Esophagus muscularis mucosa (tissue), 4 donors: ENCODE results near the gene PYCR2. TPM values are rescaled to one million over a fixed set of nuclear protein-coding genes. Genes with fewer than 3 reads are reported as not detected.

ENCODE experiments used
- DNase-seq: peaks from one replicate; pipeline ENCODE4 v3.0.0-alpha.2; 2017; ENCODE audit errors: extremely low spot score
- H3K27ac ChIP-seq, 4 donors: fragments of 200-600 bp; sonication (generic); replicated peaks in 1 of 4; 1 replicate in 3 of 4; 2 replicates in 1 of 4; pipeline ENCODE4 v1.5.1; 2016 to 2019; ENCODE audit warnings: mild to moderate bottlenecking in 1 of 4
- H3K27me3 ChIP-seq, 4 donors: fragments of 200-600 bp; sonication (generic); one replicate each; pipeline versions ENCODE4 v1.5.1 to v1.6.0; 2016 to 2019
- H3K36me3 ChIP-seq, 4 donors: fragments of 200-600 bp; sonication (generic); one replicate each; pipeline ENCODE4 v1.5.1; 2016 to 2019
- H3K4me1 ChIP-seq, 4 donors: fragments of 200-600 bp; sonication (generic); one replicate each; pipeline ENCODE4 v1.5.1; 2016 to 2019
- H3K4me3 ChIP-seq, 4 donors: fragments of 200-600 bp; sonication (generic); 1 replicate in 2 of 4; 2 replicates in 2 of 4; pipeline ENCODE4 v1.5.1; 2016 to 2019; ENCODE audit warnings: mild to moderate bottlenecking in 4 of 4, moderate library complexity in 1 of 4
- H3K9me3 ChIP-seq, 4 donors: fragments of 200-600 bp; sonication (generic); 1 replicate in 3 of 4; 2 replicates in 1 of 4; pipeline ENCODE4 v1.5.1; 2016 to 2019
- CTCF ChIP-seq, 3 experiments: fragments of 200-600 bp in 2 of 3; fragments of 450-650 bp in 1 of 3; sonication (generic) in 2 of 3; IDR thresholded peaks; one replicate each; pipeline ENCODE4 v1.5.1; 2017 to 2019; ENCODE audit warnings: antibody characterized with exemption in 3 of 3, mild to moderate bottlenecking in 2 of 3, moderate library complexity in 1 of 3
- EP300 ChIP-seq: sonication (generic); formaldehyde crosslinking; IDR thresholded peaks from one replicate; pipeline ENCODE4 v1.6.1; 2017; ENCODE audit warnings: antibody characterized with exemption
- POLR2A ChIP-seq: fragments of 450-650 bp; IDR thresholded peaks from one replicate; pipeline ENCODE4 v1.6.1; 2017; ENCODE audit warnings: antibody characterized with exemption, moderate library complexity, mild to moderate bottlenecking, low read depth
- POLR2AphosphoS5 ChIP-seq, 2 donors: sonication (generic); formaldehyde crosslinking; IDR thresholded peaks; one replicate each; pipeline ENCODE4 v1.6.1; 2017; ENCODE audit warnings: antibody characterized with exemption in 2 of 2
- WGBS: methylation state at CpG from one replicate; pipeline ENCODE4 v1.1.5; 2018; 5-methylcytosine and 5-hydroxymethylcytosine counted together
- intact Hi-C: fragments of 100-400 bp; cut with DNase I; formaldehyde crosslinking; loops from one replicate; pipeline ENCODE4 v1.15.1; 2023
- total RNA-seq, 4 donors: library from RNA; depleted of rRNA; stranded (reverse); fragments of >200 nt; gene quantifications; one replicate each; pipeline versions ENCODE4 v1.1.0 to v1.2.1, GENCODE V29; 2016

The PYCR2 gene
- total RNA-seq, 4 donors from 2014 or later, result 37.4 to 73.6 (median 58.2) TPM

GRCh38 chr1:225949041-225949440, 25.0 kb upstream of the PYCR2 start:
- Histone ChIP-seq H3K9me3 (no peaks in the 10 kb centered on the region), H3K4me1 (no peaks in the 10 kb centered on the region), H3K27ac (no peak overlapping the region), H3K36me3 (no peaks in the 10 kb centered on the region), H3K4me3 (no peak overlapping the region), H3K27me3 (peaks cover 0 to 18% (median 0%) of the 10 kb centered on the region in 4 donors)
- intact Hi-C loops, result no loop called here
- TF ChIP-seq EP300 (no peak), POLR2AphosphoS5 (IDR thresholded peaks at IDR 0.05) (no peak), POLR2A (no peak), CTCF (IDR thresholded peaks at IDR 0.05) (no peak)
- no peak for DNase-seq
- 47% methylated on average over 6 of the region's 6 CpGs for WGBS

GRCh38 chr1:225946803-225947202, 22.8 kb upstream of the PYCR2 start:
- no peak for DNase-seq
- TF ChIP-seq POLR2A (no peak), EP300 (no peak), CTCF (IDR thresholded peaks at IDR 0.05) (no peak), POLR2AphosphoS5 (IDR thresholded peaks at IDR 0.05) (no peak)
- Histone ChIP-seq H3K9me3 (no peaks in the 10 kb centered on the region), H3K27me3 (peaks cover 0 to 18% (median 0%) of the 10 kb centered on the region in 4 donors), H3K27ac (no peak overlapping the region), H3K4me3 (no peak overlapping the region), H3K36me3 (no peaks in the 10 kb centered on the region), H3K4me1 (peaks cover 2 to 5% (median 3%) of the 10 kb centered on the region in 4 donors)
- 94% methylated on average over 5 of the region's 5 CpGs for WGBS
- intact Hi-C loops, result no loop called here

GRCh38 chr1:225946082-225946620, 22.1 kb upstream of the PYCR2 start:
- DNase-seq, result no peak
- Histone ChIP-seq H3K36me3 (no peaks in the 10 kb centered on the region), H3K4me1 (peaks cover 8 to 12% (median 9%) of the 10 kb centered on the region in 4 donors), H3K27me3 (peaks cover 0 to 18% (median 0%) of the 10 kb centered on the region in 4 donors), H3K9me3 (no peaks in the 10 kb centered on the region), H3K4me3 (no peak overlapping the region), H3K27ac (no peak overlapping the region)
- TF ChIP-seq EP300 (no peak), POLR2A (no peak), CTCF (IDR thresholded peaks at IDR 0.05) (no peak), POLR2AphosphoS5 (IDR thresholded peaks at IDR 0.05) (no peak)
- intact Hi-C loops, result no loop called here
- 77% methylated on average over 4 of the region's 4 CpGs for WGBS

- Histone ChIP-seq H3K36me3 (no peaks in the 10 kb centered on the region), H3K4me3 (no peak overlapping the region), H3K27ac (no peak overlapping the region), H3K9me3 (no peaks in the 10 kb centered on the region), H3K27me3 (peaks cover 0 to 12% (median 0%) of the 10 kb centered on the region in 4 donors), H3K4me1 (peaks cover 14 to 18% (median 15%) of the 10 kb centered on the region in 4 donors)
- no peak for TF ChIP-seq EP300
- TF ChIP-seq CTCF (IDR thresholded peaks at IDR 0.05), result no peak
- TF ChIP-seq POLR2A, result no peak
- TF ChIP-seq POLR2AphosphoS5 (IDR thresholded peaks at IDR 0.05), result no peak
- WGBS, result 83% methylated on average over 4 of the region's 4 CpGs
- intact Hi-C loops, result no loop called here
- no peak for DNase-seq
Observed at GRCh38 chr1:225945564-225945963, 21.5 kb upstream of the PYCR2 start.

GRCh38 chr1:225944951-225945350, 20.9 kb upstream of the PYCR2 start:
- intact Hi-C loops, result no loop called here
- 87% methylated on average over 4 of the region's 7 CpGs for WGBS
- no peak overlapping the region for H3K4me3 ChIP-seq
- no peak overlapping the region for H3K27ac ChIP-seq
- no peaks in the 10 kb centered on the region for H3K36me3 ChIP-seq
- DNase-seq, result no peak
- peaks cover 15 to 22% (median 20%) of the 10 kb centered on the region in 4 donors for H3K4me1 ChIP-seq
- TF ChIP-seq CTCF (IDR thresholded peaks at IDR 0.05) (no peak), POLR2AphosphoS5 (IDR thresholded peaks at IDR 0.05) (no peak), EP300 (no peak), POLR2A (no peak)
- no peaks in the 10 kb centered on the region for H3K9me3 ChIP-seq
- H3K27me3 ChIP-seq, result peaks cover 0 to 8% (median 0%) of the 10 kb centered on the region in 4 donors
